K562 (cell line): ENCODE results near the gene SHISA9. TPM values are rescaled to one million over a fixed set of nuclear protein-coding genes. Genes with fewer than 3 reads are reported as not detected.

Experiments
- ATAC-seq: fragments of 200-7000 bp; cut with Tn5 transposase; 3 replicates; pipeline ENCODE4 v1.9.1; 2020; ENCODE audit warnings: moderate library complexity
- BruUV-seq: library from RNA; stranded (reverse); fragments of 400-500 nt; replicated peaks from 2 replicates; lab custom pipeline; 2021; lab: Mats Ljungman, UMichigan
- CTCF ChIA-PET: fragments of 300-600 bp; formaldehyde crosslinking; extraction: SDS; loops from one replicate; lab custom pipeline; 2021; ENCODE audit warnings: low intra/inter-chr PET ratio; lab: Yijun Ruan, JAX
- POLR2A ChIA-PET: fragments of 300-600, 350-650 bp; sonication (Branson Sonifier 250); formaldehyde crosslinking; extraction: SDS; loops from one replicate; lab custom pipeline; 2021; ENCODE audit warnings: antibody characterized with exemption, inconsistent platforms; lab: Yijun Ruan, JAX
- DNase-seq, 4 experiments: peaks; one replicate each; pipeline versions ENCODE4 v3.0.0 to v3.0.0-alpha.2; 2011 to 2018; ENCODE audit warnings: low spot score in 3 of 4, mixed read lengths in 3 of 4; ENCODE audit errors: extremely low read depth in 1 of 4
- FAIRE-seq: peaks from 2 replicates; lab custom pipeline; 2011; peaks lifted over from hg19 to GRCh38; lab: Jason Lieb, UNC
- H2AFZ ChIP-seq: 2 replicates; pipeline ENCODE4 v1.6.0; 2011; ENCODE audit warnings: low read depth, low read length, control low read depth, inconsistent platforms
- H3K27ac ChIP-seq: fragments of 200-600 bp; 3 replicates; pipeline ENCODE4 v1.8.0; 2011; ENCODE audit warnings: low read depth, mild to moderate bottlenecking, control low read depth, inconsistent platforms, low read length, moderate library complexity, mixed read lengths; ENCODE audit errors: extremely low read depth
- H3K27me3 ChIP-seq, 2 experiments: fragments of 300-600 bp in 1 of 2; 2 replicates in 1 of 2; 3 replicates in 1 of 2; pipeline versions ENCODE4 v1.6.0 to v1.8.0; 2011; ENCODE audit warnings: inconsistent platforms in 2 of 2, low read length in 2 of 2, mild to moderate bottlenecking in 1 of 2, mixed read lengths in 1 of 2, moderate library complexity in 1 of 2; ENCODE audit not compliant: control insufficient read depth in 2 of 2, insufficient read depth in 2 of 2
- H3K36me3 ChIP-seq: fragments of 300-600 bp; 3 replicates; pipeline ENCODE4 v1.8.0; 2011; ENCODE audit warnings: mild to moderate bottlenecking, low read length, inconsistent platforms; ENCODE audit not compliant: control insufficient read depth, insufficient read depth
- H3K4me1 ChIP-seq, 2 experiments: fragments of 200-600 bp in 1 of 2; replicated peaks in 1 of 2; 2 replicates in 1 of 2; 3 replicates in 1 of 2; pipeline versions ENCODE4 v1.5.1 to v1.8.0; 2011; ENCODE audit warnings: inconsistent platforms in 2 of 2, low read length in 2 of 2, mild to moderate bottlenecking in 1 of 2, mixed read lengths in 1 of 2, moderate library complexity in 1 of 2; ENCODE audit not compliant: control insufficient read depth in 2 of 2, insufficient read depth in 2 of 2
- H3K4me2 ChIP-seq: 2 replicates; pipeline ENCODE4 v1.6.1; 2011; ENCODE audit warnings: low read length, control low read depth, inconsistent platforms, mixed read lengths; ENCODE audit not compliant: insufficient read depth
- H3K4me3 ChIP-seq: fragments of 200-600 bp; sonication (generic), shearing (Covaris generic); 2 replicates; pipeline ENCODE4 v1.5.1; 2016; ENCODE audit warnings: control low read depth, inconsistent platforms
- H3K79me2 ChIP-seq: fragments of 200-600 bp; 3 replicates; pipeline ENCODE4 v1.8.0; 2011; ENCODE audit warnings: low read length, inconsistent platforms; ENCODE audit not compliant: control insufficient read depth, insufficient read depth
- H3K9ac ChIP-seq, 2 experiments: 2 replicates each; pipeline versions ENCODE4 v1.6.0 to v1.6.1; 2011; ENCODE audit warnings: low read depth in 2 of 2, low read length in 2 of 2, control low read depth in 1 of 2, inconsistent platforms in 1 of 2, mild to moderate bottlenecking in 1 of 2, mixed read lengths in 1 of 2; ENCODE audit not compliant: insufficient read depth in 1 of 2
- H3K9me1 ChIP-seq: one replicate; pipeline ENCODE4 v1.6.0; 2011; ENCODE audit warnings: inconsistent platforms, mild to moderate bottlenecking, low read length, moderate library complexity; ENCODE audit not compliant: control insufficient read depth, insufficient read depth
- H3K9me3 ChIP-seq: replicated peaks from 2 replicates; pipeline ENCODE4 v1.5.1; 2011; ENCODE audit warnings: low read depth, low read length, inconsistent platforms; ENCODE audit not compliant: control insufficient read depth, insufficient read depth
- H4K20me1 ChIP-seq: replicated peaks from 2 replicates; pipeline ENCODE4 v1.6.1; 2011; ENCODE audit warnings: low read length, inconsistent platforms, mixed read lengths; ENCODE audit not compliant: control insufficient read depth, insufficient read depth
- ELF4 ChIP-seq: fragments of 450-650 bp; formaldehyde crosslinking; IDR thresholded peaks from 2 replicates; pipeline ENCODE4 v1.4.0; 2022; ENCODE audit warnings: missing genetic modification characterization
- ETV6 ChIP-seq, 3 experiments: fragments of 150-350 bp in 1 of 3; sonication (generic) in 1 of 3; formaldehyde crosslinking in 1 of 3; IDR thresholded peaks; 2 replicates each; pipeline versions ENCODE4 v1.6.1 to v1.8.0; 2014 to 2022; ENCODE audit warnings: borderline replicate concordance in 2 of 3, low read depth in 2 of 3, antibody characterized with exemption in 1 of 3, low read length in 1 of 3, mild to moderate bottlenecking in 1 of 3, missing genetic modification reagents in 1 of 3
- FIP1L1 ChIP-seq: fragments of 200-400 bp; formaldehyde crosslinking; IDR thresholded peaks from 2 replicates; pipeline ENCODE4 v1.6.1; 2018; ENCODE audit warnings: mild to moderate bottlenecking, low read depth, low read length; ENCODE audit not compliant: poor library complexity, severe bottlenecking
- GTF2F1 ChIP-seq: IDR thresholded peaks from 2 replicates; pipeline ENCODE4 v1.6.1; 2011; ENCODE audit warnings: low read depth, low read length, improper control_type of control experiment
- MCM2 ChIP-seq: fragments of 450-650 bp; IDR thresholded peaks from 2 replicates; pipeline ENCODE4 v1.6.1; 2017; ENCODE audit warnings: low read depth, mild to moderate bottlenecking
- POLR2A ChIP-seq: fragments of 450-650 bp; conservative IDR thresholded peaks from 2 replicates; pipeline ENCODE4 v1.6.1; 2016
- RBM25 ChIP-seq: fragments of 200-400 bp; formaldehyde crosslinking; IDR thresholded peaks from 2 replicates; pipeline ENCODE4 v1.6.1; 2018; ENCODE audit warnings: low read length, low read depth, moderate library complexity; ENCODE audit not compliant: severe bottlenecking
- XRCC4 ChIP-seq: IDR thresholded peaks from one replicate; pipeline ENCODE4 v1.6.1; 2011; ENCODE audit not compliant: insufficient read depth, insufficient read length; ENCODE audit errors: extremely low read depth
- ZNF408 ChIP-seq: fragments of 250-450 bp; sonication (Bioruptor Pico); IDR thresholded peaks from 2 replicates; pipeline ENCODE4 v1.4.0; 2020; ENCODE audit warnings: low read depth, mild to moderate bottlenecking, moderate library complexity
- ZNF436 ChIP-seq: fragments of 250-450, 450-650 bp; sonication (Bioruptor Pico); formaldehyde crosslinking; IDR thresholded peaks from 2 replicates; pipeline ENCODE4 v1.7.0; 2020; ENCODE audit warnings: mild to moderate bottlenecking
- ZSCAN32 ChIP-seq: fragments of 450-650 bp; formaldehyde crosslinking; IDR thresholded peaks from 2 replicates; pipeline ENCODE4 v1.4.0; 2020; ENCODE audit warnings: mild to moderate bottlenecking, moderate library complexity
- WGBS: fragments of 100-300 bp; shearing (Covaris generic); methylation state at CpG from one replicate; pipeline ENCODE4 v1.1.6; 2016; ENCODE audit warnings: low coverage, mixed read lengths; ENCODE audit not compliant: insufficient coverage; ENCODE audit errors: missing lambda C conversion rate; 5-methylcytosine and 5-hydroxymethylcytosine counted together
- in situ Hi-C: fragments of 300-500 bp; cut with MboI; formaldehyde crosslinking; loops from 4 replicates; pipeline ENCODE4 v1.15.0; 2018; ENCODE audit warnings: inconsistent platforms, mixed read lengths
- intact Hi-C: fragments of 100-400 bp; cut with micrococcal nuclease; formaldehyde crosslinking; loops from 2 replicates; pipeline ENCODE4 v1.14.2; 2022
- polyA plus RNA-seq, 8 experiments: library from polyadenylated mRNA; depleted of rRNA in 4 of 8; stranded (reverse) in 5 of 8; unstranded in 3 of 8; fragments of >200 nt; fragmentation: Nextera tagmentation in 2 of 8; fragmentation: Illumina TruSeq in 1 of 8; extraction: Ambion mirVana in 2 of 8; extraction: Trizol in 1 of 8; gene quantifications; 2 replicates each; pipeline versions ENCODE4 v1.2.1 to v1.2.3, GENCODE V29; 2011 to 2014; ENCODE audit warnings: inconsistent platforms in 1 of 8, missing spikeins in 1 of 8
- total RNA-seq, 7 experiments: library from RNA; depleted of rRNA in 6 of 7; stranded (reverse); fragments of >200 nt in 6 of 7; fragmentation: Illumina TruSeq in 2 of 7; extraction: Trizol in 2 of 7; gene quantifications; 2 replicates each; pipeline versions ENCODE4 v1.2.1 to v1.2.3, GENCODE V29; 2011 to 2021; ENCODE audit warnings: low replicate concordance in 1 of 7
- TF ChIP-seq, protein P1 (sequence below): sonication (generic); formaldehyde crosslinking; IDR thresholded peaks from 2 replicates; pipeline ENCODE4 v1.8.0; 2023; ENCODE audit warnings: missing genetic modification reagents, mild to moderate bottlenecking, borderline replicate concordance

The SHISA9 gene
- total and polyA plus RNA-seq, 9 of the 15 experiments (the other 6 are each of a cell fraction or from before 2014, with no cell fraction given) = under 0.01 to 0.16 (median 0.01) TPM; not detected in 6

- no peaks in the 10 kb centered on the region for H3K27me3 ChIP-seq
- TF ChIP-seq RBM25 (peak; percentile 63), ZSCAN32 (CRISPR knock-in tag) (no peak)
- in situ Hi-C loops (no loop called here), intact Hi-C loops (no loop called here)
- FAIRE-seq (no peak), DNase-seq (no peak), ATAC-seq (no peak)
- no peaks in the 10 kb centered on the region for H3K79me2 ChIP-seq
- no peak overlapping the region for H2AFZ ChIP-seq
- ChIA-PET POLR2A (no interaction called here), CTCF (no interaction called here)
- no peak overlapping the region for H3K4me2 ChIP-seq
- H3K9ac ChIP-seq = no peak overlapping the region
- no peaks in the 10 kb centered on the region for H3K9me3 ChIP-seq
- no peaks in the 10 kb centered on the region for H4K20me1 ChIP-seq
- H3K4me1 ChIP-seq = no peaks in the 10 kb centered on the region
- BruUV-seq = no TSS peak
- H3K27ac ChIP-seq = no peak overlapping the region
- no peaks in the 10 kb centered on the region for H3K36me3 ChIP-seq
- no peaks in the 10 kb centered on the region for H3K9me1 ChIP-seq
- no peak overlapping the region for H3K4me3 ChIP-seq
Observed at GRCh38 chr16:13205352-13205751, 304.0 kb downstream of the SHISA9 start.

- H3K36me3 ChIP-seq = no peaks in the 10 kb centered on the region
- no peak overlapping the region for H2AFZ ChIP-seq
- WGBS = 2% methylated on average over 4 of the region's 4 CpGs
- no peaks in the 10 kb centered on the region for H3K4me1 ChIP-seq
- POLR2A ChIA-PET = no interaction called here
- no peak for ATAC-seq
- no peaks in the 10 kb centered on the region for H3K9me1 ChIP-seq
- no peaks in the 10 kb centered on the region for H3K27me3 ChIP-seq
- no TSS peak for BruUV-seq
- no peaks in the 10 kb centered on the region for H3K9me3 ChIP-seq
- FAIRE-seq = no peak
- H3K27ac ChIP-seq = no peak overlapping the region
- in situ Hi-C loops (no loop called here), intact Hi-C loops (no loop called here)
- CTCF ChIA-PET = no interaction called here
- DNase-seq = no peak
- H3K79me2 ChIP-seq = no peaks in the 10 kb centered on the region
- no peak overlapping the region for H3K4me3 ChIP-seq
- no peak overlapping the region for H3K9ac ChIP-seq
- no peaks in the 10 kb centered on the region for H4K20me1 ChIP-seq
- H3K4me2 ChIP-seq = no peak overlapping the region
- no peak for TF ChIP-seq ELF4
- TF ChIP-seq ZNF436 = no peak
- TF ChIP-seq POLR2A = no peak
- TF ChIP-seq XRCC4 = no peak
- TF ChIP-seq FIP1L1 = no peak
- TF ChIP-seq ETV6 (IDR thresholded peaks at IDR 0.05; ENCODE audit: borderline replicate concordance in 1 of 2, low read depth in 2 of 2, low read length in 1 of 2) = no peak
- no peak for TF ChIP-seq ETV6 (CRISPR knock-in tag; IDR thresholded peaks at IDR 0.05; ENCODE audit: borderline replicate concordance)
- no peak for TF ChIP-seq ZNF408 (CRISPR knock-in tag)
- no peak for TF ChIP-seq MCM2
- TF ChIP-seq GTF2F1 = no peak
- TF ChIP-seq, protein P1, sequence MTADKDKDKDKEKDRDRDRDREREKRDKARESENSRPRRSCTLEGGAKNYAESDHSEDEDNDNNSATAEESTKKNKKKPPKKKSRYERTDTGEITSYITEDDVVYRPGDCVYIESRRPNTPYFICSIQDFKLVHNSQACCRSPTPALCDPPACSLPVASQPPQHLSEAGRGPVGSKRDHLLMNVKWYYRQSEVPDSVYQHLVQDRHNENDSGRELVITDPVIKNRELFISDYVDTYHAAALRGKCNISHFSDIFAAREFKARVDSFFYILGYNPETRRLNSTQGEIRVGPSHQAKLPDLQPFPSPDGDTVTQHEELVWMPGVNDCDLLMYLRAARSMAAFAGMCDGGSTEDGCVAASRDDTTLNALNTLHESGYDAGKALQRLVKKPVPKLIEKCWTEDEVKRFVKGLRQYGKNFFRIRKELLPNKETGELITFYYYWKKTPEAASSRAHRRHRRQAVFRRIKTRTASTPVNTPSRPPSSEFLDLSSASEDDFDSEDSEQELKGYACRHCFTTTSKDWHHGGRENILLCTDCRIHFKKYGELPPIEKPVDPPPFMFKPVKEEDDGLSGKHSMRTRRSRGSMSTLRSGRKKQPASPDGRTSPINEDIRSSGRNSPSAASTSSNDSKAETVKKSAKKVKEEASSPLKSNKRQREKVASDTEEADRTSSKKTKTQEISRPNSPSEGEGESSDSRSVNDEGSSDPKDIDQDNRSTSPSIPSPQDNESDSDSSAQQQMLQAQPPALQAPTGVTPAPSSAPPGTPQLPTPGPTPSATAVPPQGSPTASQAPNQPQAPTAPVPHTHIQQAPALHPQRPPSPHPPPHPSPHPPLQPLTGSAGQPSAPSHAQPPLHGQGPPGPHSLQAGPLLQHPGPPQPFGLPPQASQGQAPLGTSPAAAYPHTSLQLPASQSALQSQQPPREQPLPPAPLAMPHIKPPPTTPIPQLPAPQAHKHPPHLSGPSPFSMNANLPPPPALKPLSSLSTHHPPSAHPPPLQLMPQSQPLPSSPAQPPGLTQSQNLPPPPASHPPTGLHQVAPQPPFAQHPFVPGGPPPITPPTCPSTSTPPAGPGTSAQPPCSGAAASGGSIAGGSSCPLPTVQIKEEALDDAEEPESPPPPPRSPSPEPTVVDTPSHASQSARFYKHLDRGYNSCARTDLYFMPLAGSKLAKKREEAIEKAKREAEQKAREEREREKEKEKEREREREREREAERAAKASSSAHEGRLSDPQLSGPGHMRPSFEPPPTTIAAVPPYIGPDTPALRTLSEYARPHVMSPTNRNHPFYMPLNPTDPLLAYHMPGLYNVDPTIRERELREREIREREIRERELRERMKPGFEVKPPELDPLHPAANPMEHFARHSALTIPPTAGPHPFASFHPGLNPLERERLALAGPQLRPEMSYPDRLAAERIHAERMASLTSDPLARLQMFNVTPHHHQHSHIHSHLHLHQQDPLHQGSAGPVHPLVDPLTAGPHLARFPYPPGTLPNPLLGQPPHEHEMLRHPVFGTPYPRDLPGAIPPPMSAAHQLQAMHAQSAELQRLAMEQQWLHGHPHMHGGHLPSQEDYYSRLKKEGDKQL (CRISPR knock-in tag) = no peak
Observed at GRCh38 chr16:13206606-13207005, 305.2 kb downstream of the SHISA9 start.
